Effector CD8-positive, alpha-beta T cell (primary cell): ENCODE data around the gene HMGN5.

ENCODE experiments used
- DNase-seq: peaks from one replicate; lab custom pipeline; 2025; lab: John Stamatoyannopoulos, UW
- total RNA-seq, 4 experiments: gene quantifications; one replicate each; lab custom pipeline; 2026; lab: John Stamatoyannopoulos, UW

Gene HMGN5, protein sequence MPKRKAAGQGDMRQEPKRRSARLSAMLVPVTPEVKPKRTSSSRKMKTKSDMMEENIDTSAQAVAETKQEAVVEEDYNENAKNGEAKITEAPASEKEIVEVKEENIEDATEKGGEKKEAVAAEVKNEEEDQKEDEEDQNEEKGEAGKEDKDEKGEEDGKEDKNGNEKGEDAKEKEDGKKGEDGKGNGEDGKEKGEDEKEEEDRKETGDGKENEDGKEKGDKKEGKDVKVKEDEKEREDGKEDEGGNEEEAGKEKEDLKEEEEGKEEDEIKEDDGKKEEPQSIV
- total RNA-seq = 0.39 to 2.0 (median 1.3) reads per million in 4 experiments

DNA sequence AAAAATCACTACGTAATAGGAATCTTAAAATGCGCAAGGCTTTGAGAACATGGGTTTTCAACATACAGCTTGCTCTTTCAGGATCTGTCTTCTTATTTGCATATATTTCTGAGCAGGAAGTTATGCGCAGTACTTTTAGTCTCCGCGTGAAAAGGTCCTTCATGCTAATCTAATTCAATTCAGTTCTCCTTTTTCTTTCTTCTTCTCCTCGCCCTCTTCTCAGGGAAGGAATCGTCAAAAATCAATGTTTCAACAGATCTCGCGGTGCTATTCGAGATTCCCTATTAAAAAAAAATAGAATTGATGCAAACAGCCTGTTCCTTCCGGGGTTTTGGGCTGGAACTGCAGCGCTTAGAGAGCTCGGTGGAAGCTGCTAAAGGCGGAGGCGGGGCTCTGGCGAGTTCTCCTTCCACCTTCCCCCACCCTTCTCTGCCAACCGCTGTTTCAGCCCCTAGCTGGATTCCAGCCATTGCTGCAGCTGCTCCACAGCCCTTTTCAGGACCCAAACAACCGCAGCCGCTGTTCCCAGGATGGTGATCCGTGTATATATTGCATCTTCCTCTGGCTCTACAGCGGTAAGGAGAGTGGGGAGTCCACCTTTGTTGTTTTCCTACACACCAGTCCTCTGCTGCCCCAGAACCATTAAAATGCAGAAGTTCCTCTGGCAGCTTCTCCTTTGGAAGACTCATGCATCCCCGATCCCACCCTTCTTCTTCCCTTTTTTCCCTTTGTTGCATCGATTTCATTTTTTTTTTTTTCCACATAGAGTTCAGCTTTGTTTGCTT, at the start of gene HMGN5, which contains the start of gene SH3BGRL:
Gene HMGN5 (minus strand): TSS at position 243 of the 785 bp plus-strand sequence. CDS start 80,364 bp downstream, outside the sequence.
Gene SH3BGRL (plus strand): TSS at position 432 of the 785 bp plus-strand sequence. CDS start 99 bp downstream, at position 531.
- DNase-seq = peak; percentile 41

DNA sequence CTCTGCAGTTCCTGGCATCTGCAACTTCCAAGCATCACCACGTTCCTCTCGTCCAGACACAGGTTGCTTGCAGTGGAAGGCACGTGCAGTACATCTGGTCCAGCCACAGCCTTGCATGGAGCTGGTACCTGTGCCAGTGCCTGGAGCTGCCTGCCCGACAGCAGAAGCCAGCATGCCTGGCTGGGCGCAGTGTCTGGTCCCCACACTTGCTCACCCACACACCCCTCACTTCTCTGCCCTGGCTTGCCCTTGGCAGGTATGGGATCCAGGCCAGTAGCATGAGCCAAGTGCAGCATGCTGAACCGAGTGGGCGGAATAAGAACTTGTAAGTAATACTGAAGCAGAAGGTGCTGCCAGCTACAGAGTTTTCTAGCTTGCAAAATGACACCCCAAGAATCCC, 40.0 kb upstream of the HMGN5 start:
- DNase-seq = no peak

DNA sequence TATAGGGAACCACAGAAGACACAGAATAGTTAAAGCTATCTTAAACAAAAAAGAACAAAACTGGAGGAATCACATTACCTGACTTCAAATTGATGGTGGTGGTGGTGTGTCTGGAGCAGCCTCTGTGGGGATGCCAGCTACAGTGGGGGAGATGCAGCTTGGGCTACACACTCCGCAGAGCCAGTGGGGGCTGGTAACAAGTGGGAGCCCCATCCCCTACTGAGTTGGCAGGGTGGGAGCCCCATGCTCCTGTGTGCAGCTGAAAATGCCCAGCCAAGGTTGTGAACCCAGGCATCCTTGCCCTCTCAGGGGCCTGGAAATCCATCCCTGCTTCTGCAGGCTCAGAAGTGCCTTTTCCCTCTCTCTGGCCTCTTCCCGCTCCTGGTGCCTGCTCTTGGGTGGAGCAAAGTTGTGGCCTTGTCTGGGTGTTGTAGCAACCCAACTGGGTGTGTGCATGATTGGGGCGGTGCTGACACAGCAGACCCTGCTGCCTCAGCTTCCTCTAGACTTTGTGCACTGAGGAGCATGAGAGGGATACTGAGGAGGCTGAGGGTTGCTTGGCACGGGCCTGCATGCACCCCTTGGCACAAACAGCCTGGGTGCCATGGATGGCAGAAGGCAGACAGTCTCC, 39.1 kb upstream of the HMGN5 start:
- DNase-seq = no peak

DNA sequence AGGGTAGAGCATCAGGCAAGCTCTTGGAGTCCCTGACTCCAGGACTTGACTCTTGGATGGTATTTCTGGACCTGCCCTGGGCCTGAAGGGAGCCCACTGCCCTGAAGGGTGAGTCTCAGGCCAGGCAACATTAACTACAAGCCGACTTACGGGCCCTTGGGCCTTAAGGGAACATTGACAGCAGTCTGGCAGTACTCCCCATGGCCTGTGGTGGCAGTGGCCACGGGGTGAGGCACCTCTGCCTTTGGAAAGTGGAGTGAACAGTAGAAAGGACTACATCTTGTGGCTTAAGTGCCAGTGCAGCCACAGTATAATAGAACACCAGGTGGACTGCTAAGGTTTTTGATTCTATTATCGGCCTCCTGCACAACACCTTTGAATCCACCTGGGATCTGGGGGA, 36.5 kb upstream of the HMGN5 start:
- no peak for DNase-seq

DNA sequence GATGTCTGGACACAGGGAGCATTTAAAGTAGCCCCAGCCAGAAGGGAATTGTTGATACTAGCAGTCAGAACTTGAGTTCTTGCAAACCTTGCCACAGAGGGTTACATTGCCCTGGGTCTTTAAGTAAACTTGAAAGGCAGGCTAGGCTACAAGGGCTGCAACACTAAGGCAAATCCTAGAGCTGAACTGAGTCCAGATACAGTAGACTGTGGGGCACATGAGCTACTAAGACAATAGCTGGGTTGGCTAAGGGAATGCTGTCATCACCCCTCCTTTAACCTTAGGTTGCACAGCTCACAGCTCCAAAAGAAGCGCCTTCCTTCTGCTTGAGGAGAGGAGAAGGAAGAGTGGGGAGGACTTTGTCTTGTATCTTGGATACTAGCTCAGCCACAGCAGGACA, 35.8 kb upstream of the HMGN5 start:
- no peak for DNase-seq

DNA sequence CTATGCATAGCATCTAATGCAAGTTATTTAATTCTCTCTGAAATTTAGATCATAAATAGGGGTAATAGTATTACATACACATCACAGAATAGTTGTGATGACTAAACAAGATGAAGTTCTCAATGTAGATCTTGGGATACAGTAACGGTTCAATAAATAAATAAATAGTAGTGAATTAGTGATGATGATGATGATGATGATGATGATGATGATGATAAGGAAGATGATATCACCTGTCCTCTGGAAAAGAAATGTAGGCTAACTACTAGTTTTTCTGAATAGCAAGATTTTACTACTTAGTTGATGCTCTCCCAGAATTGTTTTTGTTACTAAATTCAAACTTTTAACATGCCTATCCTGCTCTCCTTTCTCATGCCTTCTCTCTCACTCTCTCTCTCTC, 30.5 kb upstream of the HMGN5 start:
- DNase-seq = no peak

DNA sequence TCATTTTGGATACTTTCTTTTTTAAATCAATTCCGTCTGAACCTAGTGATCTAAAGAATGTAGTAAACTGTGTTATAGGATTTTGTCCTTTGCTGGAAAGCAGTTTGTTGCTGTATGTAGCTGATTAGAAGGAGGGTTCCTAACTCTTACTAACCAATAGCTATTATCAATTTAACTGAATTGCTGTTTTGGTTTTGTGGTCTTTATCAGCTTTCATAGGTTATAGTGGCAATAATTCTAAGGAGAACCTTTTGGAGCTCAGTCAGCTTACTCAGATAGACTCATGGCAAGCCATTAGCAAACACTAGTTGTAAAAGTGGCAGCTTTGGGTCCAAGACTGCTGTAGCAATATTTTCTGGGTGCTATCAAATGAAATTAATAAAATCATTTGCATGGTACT, 29.8 kb upstream of the HMGN5 start:
- DNase-seq = no peak

DNA sequence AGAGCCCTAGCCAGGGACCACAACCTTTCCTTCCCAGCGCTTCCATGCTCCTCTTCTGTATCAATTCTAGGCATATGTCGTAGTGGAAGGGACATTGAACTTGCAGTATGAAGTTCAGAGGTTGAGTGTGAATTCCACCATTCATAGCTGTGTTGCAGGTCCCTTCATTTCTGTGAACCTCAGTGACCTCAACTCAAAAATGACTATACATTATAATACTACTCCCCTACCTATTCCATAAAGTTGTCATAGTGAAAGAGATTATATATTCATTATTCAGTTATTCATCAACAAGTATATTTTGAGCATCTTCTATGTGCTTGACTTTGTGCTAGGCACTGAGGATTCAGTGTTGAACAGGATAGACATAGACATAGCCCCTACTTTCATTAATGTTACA, 28.2 kb upstream of the HMGN5 start:
- no peak for DNase-seq

DNA sequence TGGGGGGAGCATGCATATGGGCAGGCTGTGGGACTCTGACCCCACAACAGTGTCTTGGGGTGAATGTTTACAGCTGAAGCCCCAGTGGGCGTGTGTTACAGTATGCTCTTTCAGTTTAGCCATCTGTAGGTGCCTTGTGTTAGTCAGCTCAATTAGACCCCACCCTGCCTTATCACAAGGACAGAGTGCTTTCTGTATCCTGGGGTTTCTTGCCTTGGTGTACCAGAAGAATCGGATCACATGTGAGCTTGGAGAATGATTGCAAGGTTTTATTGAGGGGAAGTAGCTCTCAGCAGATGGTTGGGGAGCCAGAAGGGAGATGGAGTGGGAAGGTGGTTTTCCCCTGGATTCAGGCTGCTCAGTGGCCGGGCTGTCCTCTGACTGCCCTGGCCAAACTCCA, 27.5 kb upstream of the HMGN5 start:
- no peak for DNase-seq

DNA sequence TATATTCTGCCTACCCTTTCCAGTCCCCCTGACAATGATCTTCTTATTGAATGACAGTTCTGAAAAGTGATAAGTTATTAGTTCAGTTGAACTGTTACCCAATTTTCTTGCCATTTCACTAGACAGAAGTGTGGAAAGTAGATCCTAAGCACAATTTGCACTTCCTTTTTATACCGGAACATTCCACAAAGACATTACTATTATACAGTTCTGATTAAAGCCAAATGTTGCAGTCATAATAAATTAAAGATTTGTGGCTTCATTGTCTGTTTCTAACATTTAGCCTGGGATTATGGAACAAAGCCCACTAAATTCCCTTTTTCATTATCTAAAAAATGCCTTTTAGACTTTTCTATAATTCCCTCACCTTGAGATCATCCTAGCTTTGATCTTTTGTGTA, 14.0 kb upstream of the HMGN5 start:
- no peak for DNase-seq

DNA sequence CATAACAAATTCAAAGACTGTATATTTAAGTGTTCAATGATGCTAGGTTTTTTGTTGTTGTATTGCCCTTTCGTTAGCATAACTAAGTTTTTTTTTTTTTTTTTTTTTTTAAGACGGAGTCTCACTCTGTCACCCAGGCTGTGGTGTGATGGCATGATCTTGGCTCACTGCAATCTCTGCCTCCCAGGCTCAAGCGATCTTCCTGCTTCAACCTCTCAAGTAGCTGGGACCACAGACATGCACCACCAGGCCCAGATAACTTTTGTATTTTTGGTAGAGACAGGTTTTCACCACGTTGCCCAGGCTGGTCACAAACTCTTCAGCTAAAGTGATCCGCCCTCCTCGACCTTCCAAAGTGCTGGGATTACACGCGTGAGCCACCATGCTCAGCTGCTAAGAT, 7.2 kb upstream of the HMGN5 start:
- DNase-seq = no peak

DNA sequence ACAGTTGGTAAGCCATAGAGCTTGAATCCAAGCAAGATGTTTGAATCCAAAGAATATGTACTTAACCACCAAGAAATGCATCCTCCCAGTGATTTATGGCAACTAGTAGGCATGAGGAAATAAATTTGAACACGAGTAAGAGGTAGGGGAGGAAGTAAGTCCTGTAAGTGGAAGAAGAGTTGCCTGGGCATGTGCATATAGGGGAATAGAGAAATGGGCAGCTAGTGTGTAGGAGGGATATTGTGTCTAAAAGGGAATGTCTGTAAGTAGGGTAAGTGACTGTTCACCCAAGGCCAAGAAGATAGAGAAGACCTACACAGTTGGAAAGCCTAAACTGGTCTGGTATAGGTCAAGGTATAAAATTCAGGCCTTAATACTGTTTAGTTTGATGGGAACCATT, 4.8 kb upstream of the HMGN5 start:
- no peak for DNase-seq

DNA sequence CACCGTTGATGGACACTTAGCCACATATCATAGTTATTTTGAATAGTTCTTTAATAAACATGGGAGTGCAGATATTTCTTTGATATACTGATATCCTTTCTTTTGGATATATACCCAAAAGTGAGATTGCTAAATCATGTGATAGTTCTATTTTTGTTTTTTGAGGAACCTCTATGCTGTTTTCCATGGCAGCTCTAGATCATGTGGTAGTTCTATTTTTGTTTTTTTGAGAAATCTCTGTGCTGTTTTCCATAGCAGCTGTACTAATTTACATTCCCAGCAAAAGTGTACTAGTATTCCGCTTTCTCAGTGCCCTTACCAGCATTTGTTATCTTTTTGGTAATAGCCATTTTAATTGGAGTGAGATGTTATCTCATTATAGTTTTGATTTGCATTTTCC, 3.8 kb upstream of the HMGN5 start:
- no peak for DNase-seq

DNA sequence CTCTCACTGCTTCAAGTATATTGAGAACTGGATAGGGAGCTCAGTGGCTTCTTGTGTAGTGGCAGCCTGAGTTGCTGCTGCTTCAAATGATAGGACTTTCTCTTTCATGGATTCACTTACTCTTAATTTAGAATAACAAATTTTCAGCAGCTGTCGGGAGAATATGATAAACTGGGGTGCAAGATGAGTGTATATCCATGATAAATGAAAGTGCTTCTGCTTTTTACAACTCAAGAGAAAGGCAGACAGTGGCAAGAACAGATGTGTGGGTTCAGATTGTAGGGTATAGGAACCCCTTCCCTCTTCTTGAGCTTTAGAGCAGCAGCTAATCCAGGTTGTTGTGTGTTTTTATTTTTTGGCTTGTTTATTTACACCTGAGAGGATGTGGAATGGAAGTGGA, 1.2 kb upstream of the HMGN5 start:
- DNase-seq = no peak

DNA sequence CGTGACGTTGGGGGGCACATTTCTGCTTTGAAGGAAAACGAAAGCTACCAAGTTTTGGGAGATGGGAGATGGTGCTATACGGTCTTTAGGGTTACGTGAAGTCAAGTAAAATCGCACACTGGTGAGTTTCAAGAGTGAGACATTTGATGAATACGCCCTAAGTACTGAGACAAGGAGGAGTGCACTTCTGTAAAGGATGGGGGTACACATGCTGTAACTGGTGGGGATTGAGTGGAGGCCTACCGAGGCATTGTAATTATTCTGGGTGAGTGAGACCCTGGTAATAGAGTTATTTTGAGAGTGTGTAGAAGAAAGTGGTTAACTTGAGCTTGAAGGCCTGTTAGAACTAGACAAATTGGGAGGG, 725 bp upstream of the HMGN5 start:
- no peak for DNase-seq

DNA sequence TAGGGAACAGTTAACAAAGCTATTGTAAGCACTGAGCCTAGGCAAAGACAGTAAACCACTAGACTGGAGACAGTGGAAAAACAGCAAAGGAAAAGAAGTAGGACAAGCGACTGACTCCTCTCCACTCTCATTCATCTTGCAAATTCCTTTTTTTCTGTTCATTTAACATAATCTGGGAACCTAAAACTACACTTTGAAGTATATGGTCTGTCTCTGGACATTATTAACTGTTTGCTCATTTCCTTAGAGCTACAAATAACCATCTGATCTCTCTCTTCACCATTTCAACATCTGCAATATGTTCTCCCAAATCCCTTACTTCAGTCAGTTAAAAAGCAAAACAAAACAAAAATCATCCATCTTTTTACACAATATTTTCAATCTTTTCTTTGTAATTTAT, 642 bp downstream of the HMGN5 start:
- DNase-seq = no peak

DNA sequence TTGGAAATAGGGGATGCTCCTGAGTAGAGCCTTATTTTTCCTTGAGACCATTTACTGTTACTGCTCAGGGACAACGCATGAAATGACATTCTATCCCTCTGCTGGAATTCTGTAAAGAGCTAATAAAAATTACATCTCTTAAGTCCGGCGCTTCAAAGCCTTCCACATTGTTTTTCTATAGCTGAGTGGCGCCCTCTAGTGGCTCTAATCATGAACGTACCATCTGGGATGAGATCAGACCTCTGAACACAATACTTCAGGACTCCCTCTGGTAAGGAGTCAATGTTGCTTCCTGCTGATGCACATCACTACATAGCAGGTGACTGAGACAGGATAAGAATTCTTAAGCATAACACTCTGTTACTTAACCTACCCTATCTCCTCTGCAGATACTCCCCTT, 6.0 kb downstream of the HMGN5 start:
- peak; percentile 39 for DNase-seq

DNA sequence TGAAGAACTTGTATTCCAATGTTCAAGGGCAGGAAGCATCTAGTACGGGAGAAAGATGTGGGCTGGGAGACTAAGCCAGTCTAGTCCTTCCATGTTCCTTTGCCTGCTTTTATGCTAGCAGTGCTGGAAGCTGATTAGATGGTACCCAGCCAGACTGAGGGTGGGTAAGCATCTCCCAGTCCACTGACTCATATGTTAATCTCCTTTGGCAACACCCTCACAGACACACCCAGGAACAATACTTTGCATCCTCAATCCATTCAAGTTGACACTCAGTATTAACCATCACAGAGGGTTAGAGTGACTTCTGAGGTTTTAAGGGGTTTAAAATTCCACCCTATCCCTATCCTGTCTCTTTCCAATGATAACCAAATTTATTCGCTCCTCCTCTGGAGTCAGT, 6.5 kb downstream of the HMGN5 start:
- DNase-seq = no peak

DNA sequence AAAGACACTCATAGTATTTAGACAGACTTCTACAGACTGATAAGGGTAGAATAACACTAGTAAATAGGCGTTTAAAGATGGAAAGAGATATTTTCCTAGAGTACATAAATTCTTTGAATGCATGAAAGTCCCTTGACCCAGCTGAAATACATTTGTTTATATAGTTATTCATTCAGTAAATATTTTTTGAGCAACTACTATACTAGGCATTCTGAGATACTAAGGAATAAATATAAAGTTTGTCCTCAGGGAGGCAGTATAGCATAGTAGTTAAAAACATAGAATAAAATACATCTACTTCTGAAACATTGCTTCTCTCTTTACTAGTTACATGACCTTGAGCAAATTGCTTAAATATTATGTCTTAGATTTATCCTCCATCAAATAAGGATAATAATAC, 27.4 kb downstream of the HMGN5 start:
- DNase-seq = no peak

DNA sequence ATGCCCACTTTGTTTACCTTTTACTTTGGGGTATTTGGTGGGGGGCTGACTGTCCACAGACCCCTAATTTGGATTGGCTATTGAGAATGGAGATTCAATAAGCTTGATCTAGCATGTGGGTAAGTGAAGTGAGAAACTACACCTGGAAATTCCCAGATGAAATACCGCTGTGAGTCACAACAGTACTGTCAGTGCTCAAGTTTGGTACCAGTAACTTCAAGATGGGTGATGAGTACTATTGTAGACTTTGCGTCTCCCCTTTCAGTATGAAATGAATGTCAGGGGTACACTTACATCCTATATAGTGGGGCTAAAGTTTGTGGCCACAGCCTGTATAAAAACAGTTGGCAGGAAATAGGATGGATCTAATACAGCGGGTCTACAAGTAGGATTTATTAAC, 33.3 kb downstream of the HMGN5 start:
- DNase-seq = no peak

DNA sequence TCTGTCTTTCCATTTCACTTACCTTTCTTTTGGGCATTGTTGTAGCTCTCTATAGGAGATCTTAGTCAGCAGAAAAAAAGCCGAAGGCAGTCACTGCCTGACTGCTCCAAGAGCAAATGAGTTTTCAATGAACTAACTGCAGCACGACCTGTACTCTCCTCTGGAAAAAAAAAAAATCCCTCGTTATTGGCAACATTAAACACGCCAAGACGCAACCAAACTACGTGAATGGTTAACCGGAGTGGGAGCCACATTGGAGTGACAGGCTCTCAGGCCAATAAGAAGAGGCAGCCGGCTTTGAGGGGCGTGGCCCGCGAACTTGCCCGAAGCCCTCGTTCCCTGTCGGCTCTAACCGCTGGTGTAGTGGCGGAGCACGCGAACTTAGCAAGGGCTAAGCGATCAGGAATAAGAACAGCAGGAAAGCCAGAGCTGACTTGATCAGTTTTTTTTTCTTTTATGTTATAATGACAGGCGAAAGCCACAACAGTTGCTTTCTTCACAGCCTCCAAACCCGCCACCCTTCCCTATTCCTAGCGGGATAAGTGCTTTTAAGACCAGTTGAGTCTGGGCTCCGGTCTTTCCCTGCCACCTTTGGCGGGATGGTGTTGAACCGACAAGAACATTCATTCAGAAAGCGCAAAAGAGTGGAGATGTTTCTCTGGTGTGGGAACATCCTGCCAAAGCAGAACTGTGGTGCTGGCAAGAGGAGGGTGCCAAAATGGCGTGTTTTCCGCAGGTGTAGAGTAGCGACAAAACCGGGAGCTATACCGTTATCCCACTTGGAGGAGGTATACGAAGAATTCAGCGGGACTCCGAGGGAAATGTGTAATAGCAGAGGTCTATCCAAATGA, 80.0 kb downstream of the HMGN5 start:
- peak; percentile 72 for DNase-seq

DNA sequence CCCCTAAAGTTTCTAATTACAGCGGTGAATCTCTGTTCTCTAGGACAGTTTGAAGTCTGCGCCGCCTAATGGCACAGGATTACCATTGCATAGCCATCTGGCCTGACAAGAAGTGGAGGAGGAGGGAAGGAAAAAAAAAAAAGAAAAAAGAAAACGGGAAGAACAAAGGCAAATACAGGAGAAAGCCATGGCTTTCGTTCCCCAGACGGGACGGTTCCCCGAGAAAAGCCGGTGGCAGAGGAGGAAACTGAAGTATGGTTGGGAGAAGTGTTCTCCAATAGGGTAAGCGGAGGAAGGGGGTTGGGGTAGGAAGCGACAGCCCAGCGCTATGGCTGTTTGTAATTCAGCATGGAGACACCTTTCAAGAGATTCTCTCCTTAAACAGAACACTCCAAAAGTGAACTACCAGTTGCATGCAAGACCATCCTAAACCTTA, 80.8 kb downstream of the HMGN5 start:
- no peak for DNase-seq
